Gastroesophageal sphincter (tissue), 4 donors: ENCODE results near the gene PER3. TPM values are rescaled to one million over a fixed set of nuclear protein-coding genes. Genes with fewer than 3 reads are reported as not detected.

Experiments used
- ATAC-seq: fragments of 150-250 bp; one replicate; pipeline ENCODE4 v1.9.1; 2016; ENCODE audit warnings: mild to moderate bottlenecking, moderate library complexity
- H3K27ac ChIP-seq, 4 donors: fragments of 200-600 bp; sonication (generic) in 3 of 4; 1 replicate in 3 of 4; 2 replicates in 1 of 4; pipeline ENCODE4 v1.5.1; 2016 to 2019
- H3K27me3 ChIP-seq: fragments of 200-600 bp; sonication (generic); one replicate; pipeline ENCODE4 v1.5.1; 2019
- H3K36me3 ChIP-seq, 2 donors: fragments of 200-600 bp; sonication (generic); one replicate each; pipeline ENCODE4 v1.5.1; 2019; ENCODE audit warnings: control low read depth in 1 of 2
- H3K4me1 ChIP-seq, 3 donors: fragments of 200-600 bp; sonication (generic); 1 replicate in 2 of 3; 2 replicates in 1 of 3; pipeline ENCODE4 v1.5.1; 2016 to 2019; ENCODE audit warnings: control low read depth in 2 of 3
- H3K4me3 ChIP-seq, 2 donors: fragments of 200-600 bp; sonication (generic); one replicate each; pipeline ENCODE4 v1.5.1; 2019; ENCODE audit warnings: mild to moderate bottlenecking in 1 of 2, moderate library complexity in 1 of 2
- H3K9me3 ChIP-seq, 3 donors: fragments of 200-600 bp; sonication (generic); one replicate each; pipeline ENCODE4 v1.5.1; 2017 to 2019; ENCODE audit warnings: control low read depth in 2 of 3
- CTCF ChIP-seq, 4 experiments: fragments of 200-600 bp in 2 of 4; fragments of 450-650 bp in 2 of 4; sonication (generic) in 1 of 4; IDR thresholded peaks; one replicate each; pipeline ENCODE4 v1.5.1; 2017 to 2019; ENCODE audit warnings: antibody characterized with exemption in 4 of 4, mild to moderate bottlenecking in 2 of 4, moderate library complexity in 2 of 4
- EP300 ChIP-seq: sonication (generic); formaldehyde crosslinking; IDR thresholded peaks from one replicate; pipeline ENCODE4 v1.6.1; 2017; ENCODE audit warnings: antibody characterized with exemption, mild to moderate bottlenecking
- POLR2A ChIP-seq, 2 donors: fragments of 450-650 bp; IDR thresholded peaks; one replicate each; pipeline ENCODE4 v1.6.1; 2017; ENCODE audit warnings: antibody characterized with exemption in 2 of 2, mild to moderate bottlenecking in 2 of 2, moderate library complexity in 1 of 2
- POLR2AphosphoS5 ChIP-seq: sonication (generic); formaldehyde crosslinking; IDR thresholded peaks from one replicate; pipeline ENCODE4 v1.6.1; 2017; ENCODE audit warnings: antibody characterized with exemption
- WGBS, 2 donors: methylation state at CpG; one replicate each; pipeline ENCODE4 v1.1.5; 2018; ENCODE audit warnings: low coverage in 1 of 2; 5-methylcytosine and 5-hydroxymethylcytosine counted together
- total RNA-seq, 4 donors: library from RNA; depleted of rRNA; stranded (reverse); fragments of >200 nt; gene quantifications; one replicate each; pipeline ENCODE4 v1.1.0, GENCODE V29; 2016

The PER3 gene
- total RNA-seq, 4 donors from 2014 or later: 26.8 to 73.2 (median 43.4) TPM

- ATAC-seq: no peak
- no peak within 1 kb of the TSS for H3K4me3 ChIP-seq
- H3K36me3 ChIP-seq: peaks cover 0 to 23% of the 10 kb centered on the region in 2 donors
- no peak within 1 kb of the TSS for H3K27ac ChIP-seq
- H3K4me1 ChIP-seq: no peaks in the 10 kb centered on the region
- no peaks in the 10 kb centered on the region for H3K9me3 ChIP-seq
- TF ChIP-seq POLR2A (IDR thresholded peaks at IDR 0.05) (no peak), EP300 (no peak), POLR2AphosphoS5 (no peak), CTCF (IDR thresholded peaks at IDR 0.05) (no peak)
- no peaks in the 10 kb centered on the region for H3K27me3 ChIP-seq
- WGBS, 2 donors: 71% methylated on average over 10 of the region's 10 CpGs
Observed at GRCh38 chr1:7852804-7853683, 69.0 kb downstream of the PER3 start, which contains the start of gene UTS2. Gene UTS2 (minus strand): TSS chr1:7853065. CDS start chr1:7853003, 62 bp downstream.

- no peak overlapping the region for H3K4me3 ChIP-seq
- H3K36me3 ChIP-seq: peaks cover 0 to 20% of the 10 kb centered on the region in 2 donors
- H3K4me1 ChIP-seq: no peaks in the 10 kb centered on the region
- WGBS, 2 donors: 79 to 90% methylated on average over 5 to 6 of the region's 7 CpGs
- ATAC-seq: no peak
- no peaks in the 10 kb centered on the region for H3K27me3 ChIP-seq
- H3K27ac ChIP-seq: no peak overlapping the region
- H3K9me3 ChIP-seq: no peaks in the 10 kb centered on the region
- no peak for TF ChIP-seq CTCF (IDR thresholded peaks at IDR 0.05)
Observed at GRCh38 chr1:7853684-7854026, 69.6 kb downstream of the PER3 start.

GRCh38 chr1:7856345-7856744 is 72.3 kb downstream of the PER3 start:
- TF ChIP-seq EP300 (no peak), CTCF (IDR thresholded peaks at IDR 0.05) (peak in 1 of 4 experiments; percentile 17), POLR2A (IDR thresholded peaks at IDR 0.05) (no peak)
- no peaks in the 10 kb centered on the region for H3K27me3 ChIP-seq
- no peak for ATAC-seq
- peaks cover 0 to 2% of the 10 kb centered on the region in 2 donors for H3K36me3 ChIP-seq
- no peak overlapping the region for H3K27ac ChIP-seq
- H3K4me3 ChIP-seq: no peak overlapping the region
- 41 to 45% methylated on average over 7 to 11 of the region's 15 CpGs for WGBS, 2 donors
- H3K9me3 ChIP-seq: no peaks in the 10 kb centered on the region
- no peaks in the 10 kb centered on the region for H3K4me1 ChIP-seq

GRCh38 chr1:7857000-7857399 is 72.9 kb downstream of the PER3 start:
- WGBS, 2 donors: 48 to 60% methylated on average over 2 of the region's 2 CpGs
- Histone ChIP-seq H3K27ac (no peak overlapping the region), H3K4me3 (no peak overlapping the region), H3K27me3 (no peaks in the 10 kb centered on the region), H3K9me3 (no peaks in the 10 kb centered on the region), H3K4me1 (no peaks in the 10 kb centered on the region), H3K36me3 (no peaks in the 10 kb centered on the region)
- no peak for ATAC-seq
- no peak for TF ChIP-seq EP300
- TF ChIP-seq CTCF (IDR thresholded peaks at IDR 0.05): no peak
- no peak for TF ChIP-seq POLR2AphosphoS5
- TF ChIP-seq POLR2A (IDR thresholded peaks at IDR 0.05): no peak

- no peaks in the 10 kb centered on the region for H3K27me3 ChIP-seq
- no peak for ATAC-seq
- 77 to 83% methylated on average over 2 to 4 of the region's 4 CpGs for WGBS, 2 donors
Observed at GRCh38 chr1:7857985-7858384, 73.9 kb downstream of the PER3 start.

More at GRCh38 chr1:7857985-7858384, 73.9 kb downstream of the PER3 start:
- H3K36me3 ChIP-seq: no peaks in the 10 kb centered on the region
- H3K27ac ChIP-seq: no peak overlapping the region
- H3K4me1 ChIP-seq: no peaks in the 10 kb centered on the region
- TF ChIP-seq CTCF (IDR thresholded peaks at IDR 0.05) (no peak), EP300 (no peak), POLR2AphosphoS5 (no peak), POLR2A (IDR thresholded peaks at IDR 0.05) (no peak)
- H3K9me3 ChIP-seq: no peaks in the 10 kb centered on the region
- no peak overlapping the region for H3K4me3 ChIP-seq
